Effector memory CD8-positive, alpha-beta T cell (primary cell): Measurements from ENCODE around the gene IWS1.

Experiments
- ATAC-seq: fragments of 150-1000 bp; cut with Tn5 transposase; replicated peaks from 2 replicates; pipeline ENCODE4 v1.10.0; 2021; ENCODE audit warnings: mild to moderate bottlenecking, moderate library complexity
- DNase-seq, 3 experiments: peaks; one replicate each; pipeline ENCODE4 v3.0.0; 2021
- H3K27ac Mint-ChIP-seq, 2 donors: one replicate each; pipeline ENCODE4 v1.8.0; 2022; ENCODE audit warnings: mild to moderate bottlenecking in 2 of 2, mixed read lengths in 2 of 2, moderate library complexity in 2 of 2
- H3K27me3 Mint-ChIP-seq, 2 donors: one replicate each; pipeline ENCODE4 v1.8.0; 2022; ENCODE audit warnings: mixed read lengths in 2 of 2
- H3K36me3 Mint-ChIP-seq: one replicate; pipeline ENCODE4 v1.8.0; 2022; ENCODE audit warnings: mild to moderate bottlenecking, moderate library complexity, mixed read lengths; ENCODE audit not compliant: insufficient read depth
- H3K4me1 Mint-ChIP-seq, 2 donors: one replicate each; pipeline ENCODE4 v1.8.0; 2022; ENCODE audit warnings: low read depth in 2 of 2, mixed read lengths in 2 of 2
- H3K4me3 Mint-ChIP-seq, 2 donors: one replicate each; pipeline ENCODE4 v1.8.0; 2022; ENCODE audit warnings: mild to moderate bottlenecking in 2 of 2, mixed read lengths in 2 of 2, moderate library complexity in 2 of 2
- H3K9me3 Mint-ChIP-seq, 2 donors: one replicate each; pipeline ENCODE4 v1.8.0; 2022; ENCODE audit warnings: mixed read lengths in 2 of 2

Gene IWS1

DNA sequence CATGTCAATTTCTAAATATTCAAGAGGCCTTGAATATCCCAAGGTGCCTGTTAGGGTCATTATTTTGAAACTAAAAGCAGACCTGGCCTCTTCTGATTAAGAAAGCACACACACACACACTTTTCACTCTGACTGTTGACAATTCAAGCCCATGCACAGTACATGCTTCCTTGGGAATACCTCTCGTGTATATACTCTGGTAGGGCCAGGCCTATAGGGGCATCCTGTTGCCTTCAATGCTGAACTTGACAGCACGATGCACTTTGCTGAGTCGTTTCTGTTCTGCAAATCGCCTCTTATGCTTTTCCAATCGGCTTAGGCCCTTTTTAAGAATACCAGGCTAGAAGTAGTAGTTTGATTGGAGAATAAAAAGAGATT is 40.6 kb downstream of the IWS1 start:
- no peak for DNase-seq
- H3K27ac Mint-ChIP-seq: peak overlapping the region; percentile 69 to 82
- peaks cover 12 to 18% of the 10 kb centered on the region in 2 donors for H3K4me1 Mint-ChIP-seq
- H3K36me3 Mint-ChIP-seq: peaks cover 62% of the 10 kb centered on the region
- H3K27me3 Mint-ChIP-seq: no peaks in the 10 kb centered on the region
- peak overlapping the region; percentile 16 to 58 for H3K4me3 Mint-ChIP-seq
- ATAC-seq: peak; percentile 56
- no peaks in the 10 kb centered on the region for H3K9me3 Mint-ChIP-seq

DNA sequence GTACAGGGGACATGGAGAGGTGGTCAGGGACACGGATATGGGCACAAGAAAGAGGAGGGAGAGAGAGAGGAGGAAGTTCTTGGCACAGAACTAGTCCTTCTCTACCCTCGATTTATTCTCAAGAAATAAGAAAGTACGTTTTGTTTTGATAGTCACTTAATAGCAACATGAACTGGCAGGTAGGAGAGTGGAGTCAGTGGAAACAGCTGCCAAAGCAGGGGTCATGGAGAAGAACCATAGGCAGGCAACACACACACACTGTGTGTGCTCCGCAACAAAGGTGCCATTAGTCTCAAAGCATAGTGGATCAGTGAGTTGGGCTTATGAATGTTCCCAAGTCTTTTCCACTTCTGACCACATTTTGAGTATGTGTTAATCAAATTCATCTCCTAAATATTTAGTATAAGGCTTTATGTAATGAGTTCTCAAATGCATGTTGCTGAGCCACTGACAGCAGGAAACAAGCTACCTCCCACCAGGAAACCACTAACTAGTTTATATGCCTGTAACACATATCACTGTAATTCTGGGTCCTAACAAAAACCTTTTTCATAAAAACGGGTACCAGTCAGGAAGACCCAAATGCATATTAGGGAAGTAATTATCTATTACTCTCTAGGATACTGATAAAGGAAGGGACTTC is 41.1 kb downstream of the IWS1 start:
- peak overlapping the region; percentile 15 to 58 for H3K4me3 Mint-ChIP-seq
- ATAC-seq (peak; percentile 76), DNase-seq (no peak)
- H3K9me3 Mint-ChIP-seq: no peaks in the 10 kb centered on the region
- peak overlapping the region; percentile 69 to 82 for H3K27ac Mint-ChIP-seq
- peaks cover 65% of the 10 kb centered on the region for H3K36me3 Mint-ChIP-seq
- H3K4me1 Mint-ChIP-seq: peaks cover 12 to 18% of the 10 kb centered on the region in 2 donors
- no peaks in the 10 kb centered on the region for H3K27me3 Mint-ChIP-seq

DNA sequence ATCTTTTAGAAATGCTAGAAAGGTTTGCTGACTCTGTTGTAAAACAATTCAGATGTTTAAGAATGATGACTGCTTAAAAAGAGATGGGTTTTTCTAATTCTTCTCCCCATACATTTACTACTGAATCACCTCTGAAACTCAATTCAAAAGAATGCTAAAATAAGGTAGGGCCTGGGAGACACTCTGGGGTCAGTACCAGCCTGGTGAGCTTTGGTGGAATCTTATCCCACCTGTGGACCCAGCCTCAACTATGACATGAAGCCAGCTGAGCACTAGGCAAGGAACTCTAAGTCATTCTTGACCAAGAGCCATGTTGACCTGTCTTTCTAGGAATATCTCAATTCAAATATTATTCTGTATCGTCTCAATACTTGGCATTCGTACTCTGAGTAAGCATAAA is 44.3 kb downstream of the IWS1 start:
- peak overlapping the region in 1 of 2 donors; percentile 33 for H3K27ac Mint-ChIP-seq
- ATAC-seq: no peak
- peaks cover 49% of the 10 kb centered on the region for H3K36me3 Mint-ChIP-seq

DNA sequence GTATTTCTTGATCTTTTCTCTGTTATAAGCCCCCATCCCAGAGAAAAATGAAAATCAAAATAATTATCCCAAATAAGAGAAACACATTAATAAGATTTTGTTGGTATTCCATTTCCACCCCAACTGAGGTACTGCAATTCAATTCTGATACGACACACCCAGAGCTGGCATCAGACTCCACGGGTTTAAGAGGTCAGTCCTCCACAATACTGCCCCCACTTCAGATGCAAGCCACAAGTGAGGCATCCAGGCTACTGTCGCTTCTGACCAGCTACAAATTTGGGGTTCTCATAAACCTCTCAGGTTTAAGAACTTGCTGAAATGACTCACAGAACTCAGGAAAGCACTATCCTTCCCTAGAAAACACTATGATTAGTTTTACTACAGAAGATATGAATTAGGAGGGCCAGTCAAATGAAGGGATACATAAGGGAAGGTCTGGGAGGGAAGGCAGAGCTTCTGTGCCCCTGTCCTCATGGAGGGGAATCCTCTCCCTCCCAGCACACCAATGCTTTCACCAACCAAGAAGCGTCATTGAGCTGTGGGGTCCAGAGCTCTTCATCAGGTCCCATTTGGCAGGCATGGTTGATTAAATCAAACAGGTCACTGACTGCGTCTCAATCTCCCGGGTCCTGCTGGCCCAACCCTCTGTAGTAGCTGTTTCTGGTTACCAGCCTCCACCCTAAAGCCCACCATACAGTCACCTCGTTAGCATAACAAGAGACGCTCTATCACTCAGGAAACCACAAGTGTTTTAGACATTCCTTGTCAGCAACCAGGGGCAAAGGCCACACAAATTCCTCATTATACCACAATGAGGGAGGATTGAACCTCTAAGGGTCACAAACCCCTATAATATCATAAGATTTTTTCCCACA is 46.2 kb downstream of the IWS1 start:
- Mint-ChIP-seq H3K27ac (no peak overlapping the region), H3K4me3 (no peak overlapping the region), H3K4me1 (peaks cover 3 to 4% of the 10 kb centered on the region in 2 donors), H3K9me3 (peaks cover 2 to 6% of the 10 kb centered on the region in 2 donors), H3K27me3 (no peaks in the 10 kb centered on the region), H3K36me3 (peaks cover 40% of the 10 kb centered on the region)
- DNase-seq (no peak), ATAC-seq (no peak)

More for the DNA sequence above, 44.3 kb downstream of the IWS1 start:
- H3K4me1 Mint-ChIP-seq: peaks cover 9 to 16% of the 10 kb centered on the region in 2 donors
- DNase-seq: no peak
- no peaks in the 10 kb centered on the region for H3K9me3 Mint-ChIP-seq
- H3K4me3 Mint-ChIP-seq: no peak overlapping the region
- H3K27me3 Mint-ChIP-seq: no peaks in the 10 kb centered on the region

DNA sequence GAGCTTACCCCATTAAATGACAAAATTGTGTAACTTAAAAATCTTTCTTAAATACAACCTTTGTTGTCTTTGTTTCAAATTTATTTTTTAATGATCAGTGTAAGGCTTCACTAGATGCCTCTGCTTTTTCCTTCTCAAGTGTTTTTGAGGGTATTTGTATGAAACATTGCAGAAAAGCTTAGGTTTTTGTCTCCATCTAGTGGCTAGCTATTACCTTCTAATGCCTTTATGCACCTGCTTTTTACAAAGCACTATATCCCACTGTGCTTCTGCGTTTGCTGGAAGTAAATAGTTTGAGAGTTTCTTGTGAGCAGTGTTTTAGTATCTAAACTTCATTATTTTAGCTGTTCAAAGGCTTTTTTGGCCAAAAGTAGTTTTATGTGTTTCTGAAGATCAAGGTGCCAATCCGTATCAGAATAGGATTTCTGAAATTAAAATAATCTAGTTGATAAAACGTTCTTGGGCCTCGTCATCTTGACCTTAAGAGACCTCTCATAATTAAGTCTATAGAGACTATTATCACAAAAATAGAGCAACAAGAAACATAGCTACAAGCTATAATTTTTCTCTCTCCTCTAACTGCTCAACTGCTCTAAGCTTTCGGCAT is 47.0 kb downstream of the IWS1 start:
- Mint-ChIP-seq H3K4me3 (no peak overlapping the region), H3K27me3 (no peaks in the 10 kb centered on the region), H3K9me3 (peaks cover 2 to 6% of the 10 kb centered on the region in 2 donors), H3K4me1 (no peaks in the 10 kb centered on the region), H3K27ac (no peak overlapping the region), H3K36me3 (peaks cover 33% of the 10 kb centered on the region)
- ATAC-seq (peak; percentile 54), DNase-seq (no peak)

DNA sequence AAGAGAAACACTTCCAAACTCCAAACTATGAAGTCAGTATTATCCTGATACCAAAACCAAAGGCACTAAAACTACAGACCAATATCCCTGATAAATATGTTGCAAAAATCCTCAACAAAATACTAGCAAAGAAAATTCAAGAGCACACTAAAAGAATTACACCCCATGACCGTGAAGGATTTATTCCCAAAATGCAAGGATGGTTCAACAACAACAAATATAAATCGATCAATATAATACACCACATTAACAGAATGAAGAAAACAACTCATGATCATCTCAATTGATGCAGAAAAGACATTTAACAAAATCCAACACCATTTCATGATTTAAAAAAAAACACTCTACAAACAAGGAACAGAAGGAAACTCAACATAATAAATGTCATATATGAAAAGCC is 50.5 kb downstream of the IWS1 start:
- no peak for ATAC-seq
- H3K4me1 Mint-ChIP-seq: no peaks in the 10 kb centered on the region
- no peak overlapping the region for H3K4me3 Mint-ChIP-seq
- no peaks in the 10 kb centered on the region for H3K27me3 Mint-ChIP-seq
- peaks cover 2 to 6% of the 10 kb centered on the region in 2 donors for H3K9me3 Mint-ChIP-seq
- H3K36me3 Mint-ChIP-seq: peaks cover 11% of the 10 kb centered on the region
- no peak for DNase-seq
- no peak overlapping the region for H3K27ac Mint-ChIP-seq

DNA sequence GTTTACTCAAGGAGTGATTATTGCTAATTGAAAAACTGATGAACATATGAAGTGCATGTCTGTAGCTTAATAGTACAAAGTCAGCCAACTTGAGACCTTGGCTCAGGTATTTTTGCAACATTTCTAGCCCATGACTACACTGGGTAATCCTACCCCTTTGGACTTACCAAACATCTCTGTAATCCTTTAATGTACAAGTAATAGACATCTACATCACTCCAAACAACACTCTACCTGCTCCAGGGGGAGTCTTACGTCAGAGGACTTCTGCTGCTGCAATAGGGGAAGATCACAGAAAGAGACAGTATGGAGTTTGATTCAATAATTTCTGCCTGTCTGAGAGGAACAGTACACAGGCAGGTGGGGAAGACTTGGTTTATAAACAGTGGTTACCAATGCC is 54.0 kb downstream of the IWS1 start:
- H3K27ac Mint-ChIP-seq: no peak overlapping the region
- no peak for DNase-seq
- ATAC-seq: no peak
- no peaks in the 10 kb centered on the region for H3K4me1 Mint-ChIP-seq
- H3K9me3 Mint-ChIP-seq: peaks cover 2 to 6% of the 10 kb centered on the region in 2 donors
- no peak overlapping the region for H3K4me3 Mint-ChIP-seq
- H3K36me3 Mint-ChIP-seq: peaks cover 10% of the 10 kb centered on the region
- H3K27me3 Mint-ChIP-seq: no peaks in the 10 kb centered on the region

DNA sequence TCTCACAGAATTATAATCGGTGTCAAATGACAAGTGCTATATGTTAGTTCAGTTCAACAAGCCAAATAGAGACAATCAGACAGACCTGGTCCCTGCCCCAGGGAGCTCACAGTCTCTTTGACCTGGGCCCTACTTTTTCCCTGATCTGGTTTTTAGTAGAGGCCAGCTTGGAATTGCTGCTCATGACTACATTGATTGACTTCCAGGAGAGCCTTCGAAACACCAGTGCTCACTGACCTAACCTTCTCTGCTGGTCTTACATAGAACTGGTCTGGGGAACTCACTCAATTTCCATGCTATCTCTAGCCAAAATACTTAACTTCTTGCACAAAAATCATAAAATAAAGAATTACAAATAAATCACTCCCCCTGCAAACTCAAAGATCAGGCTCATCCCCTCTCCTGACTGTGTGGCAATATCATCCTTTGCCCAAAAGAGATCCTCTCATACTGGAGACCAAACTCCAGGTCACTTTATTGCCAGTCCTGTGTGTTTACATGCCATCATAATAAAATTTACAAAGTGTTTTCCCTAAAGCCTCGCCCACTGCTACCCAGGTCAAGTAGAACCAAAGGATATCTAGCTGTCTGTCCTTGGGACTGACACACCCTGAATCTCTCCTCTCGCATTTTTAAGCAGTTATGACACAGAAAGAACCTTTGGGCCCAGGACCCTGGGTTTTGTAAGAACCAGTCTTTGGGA is 54.9 kb downstream of the IWS1 start:
- no peak for ATAC-seq
- no peaks in the 10 kb centered on the region for H3K27me3 Mint-ChIP-seq
- H3K4me1 Mint-ChIP-seq: no peaks in the 10 kb centered on the region
- peaks cover 11% of the 10 kb centered on the region for H3K36me3 Mint-ChIP-seq
- H3K9me3 Mint-ChIP-seq: peaks cover 2 to 6% of the 10 kb centered on the region in 2 donors
- H3K27ac Mint-ChIP-seq: no peak overlapping the region
- no peak for DNase-seq
- no peak overlapping the region for H3K4me3 Mint-ChIP-seq

DNA sequence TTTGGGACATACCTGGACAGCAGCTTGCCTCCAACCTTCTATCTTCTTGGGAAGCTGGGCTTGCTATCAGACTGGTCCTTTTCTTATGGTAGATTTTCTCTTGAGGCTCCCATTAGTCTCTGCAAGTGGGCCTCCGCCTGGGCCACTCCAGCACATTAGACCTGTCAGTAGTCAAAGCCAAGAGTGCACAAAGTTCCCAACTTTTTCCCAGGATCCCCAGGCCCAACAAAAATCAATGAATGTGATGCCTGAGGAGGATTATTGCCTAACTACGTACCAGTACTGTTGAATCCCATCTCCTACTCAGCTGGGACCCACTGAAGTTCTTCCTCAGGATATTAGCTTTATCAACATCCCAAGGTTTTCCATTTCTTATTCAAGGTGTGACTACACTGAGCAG is 56.3 kb downstream of the IWS1 start:
- H3K4me1 Mint-ChIP-seq: peaks cover 0 to 2% of the 10 kb centered on the region in 2 donors
- no peaks in the 10 kb centered on the region for H3K9me3 Mint-ChIP-seq
- H3K27me3 Mint-ChIP-seq: no peaks in the 10 kb centered on the region
- DNase-seq: no peak
- peaks cover 11% of the 10 kb centered on the region for H3K36me3 Mint-ChIP-seq
- no peak for ATAC-seq
- no peak overlapping the region for H3K27ac Mint-ChIP-seq
- H3K4me3 Mint-ChIP-seq: no peak overlapping the region

DNA sequence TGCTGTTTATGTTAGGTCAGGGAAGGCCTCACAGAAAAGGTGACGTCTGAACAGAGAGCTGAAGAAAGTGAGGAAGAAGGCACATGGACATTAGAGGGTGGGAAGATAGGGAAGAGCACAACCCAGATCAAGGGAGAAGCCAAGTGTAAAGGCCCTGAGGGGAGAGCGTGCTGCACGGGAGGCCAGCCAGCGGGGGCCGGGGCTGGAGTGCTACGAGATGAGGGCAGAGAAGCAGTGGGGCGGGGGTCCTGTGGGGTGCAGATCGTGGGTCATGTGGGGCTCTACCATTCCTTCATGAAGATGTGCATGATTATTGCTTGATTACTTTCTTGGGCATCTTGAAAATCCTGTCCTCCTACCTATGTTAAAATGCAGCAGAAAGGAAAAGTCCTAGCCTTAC is 57.2 kb downstream of the IWS1 start:
- ATAC-seq (no peak), DNase-seq (no peak)
- peaks cover 0 to 2% of the 10 kb centered on the region in 2 donors for H3K4me1 Mint-ChIP-seq
- H3K27me3 Mint-ChIP-seq: no peaks in the 10 kb centered on the region
- H3K27ac Mint-ChIP-seq: no peak overlapping the region
- H3K4me3 Mint-ChIP-seq: no peak overlapping the region
- H3K9me3 Mint-ChIP-seq: no peaks in the 10 kb centered on the region
- peaks cover 11% of the 10 kb centered on the region for H3K36me3 Mint-ChIP-seq

DNA sequence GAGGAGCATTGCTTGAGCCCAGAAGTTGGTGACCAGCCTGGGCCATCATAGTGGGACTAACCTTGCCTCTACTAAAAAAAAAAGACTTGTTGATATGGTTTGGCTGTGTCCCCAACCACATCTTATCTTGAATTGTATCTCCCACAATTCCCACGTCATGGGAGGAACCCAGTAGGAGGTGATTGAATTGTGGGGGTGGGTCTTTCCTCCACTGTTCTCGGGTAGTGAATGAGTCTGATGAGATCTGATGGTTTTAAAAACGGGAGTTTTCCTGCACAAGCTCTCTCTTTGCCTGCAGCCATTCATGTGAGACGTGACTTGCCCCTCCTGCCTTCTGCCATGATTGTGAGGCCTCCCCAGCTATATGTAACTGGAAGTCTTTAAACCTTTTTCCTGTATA is 61.0 kb downstream of the IWS1 start:
- Mint-ChIP-seq H3K27ac (no peak overlapping the region), H3K4me3 (no peak overlapping the region), H3K27me3 (no peaks in the 10 kb centered on the region), H3K36me3 (peaks cover 16% of the 10 kb centered on the region), H3K4me1 (peaks cover 0 to 2% of the 10 kb centered on the region in 2 donors), H3K9me3 (no peaks in the 10 kb centered on the region)
- no peak for DNase-seq
- ATAC-seq: no peak

DNA sequence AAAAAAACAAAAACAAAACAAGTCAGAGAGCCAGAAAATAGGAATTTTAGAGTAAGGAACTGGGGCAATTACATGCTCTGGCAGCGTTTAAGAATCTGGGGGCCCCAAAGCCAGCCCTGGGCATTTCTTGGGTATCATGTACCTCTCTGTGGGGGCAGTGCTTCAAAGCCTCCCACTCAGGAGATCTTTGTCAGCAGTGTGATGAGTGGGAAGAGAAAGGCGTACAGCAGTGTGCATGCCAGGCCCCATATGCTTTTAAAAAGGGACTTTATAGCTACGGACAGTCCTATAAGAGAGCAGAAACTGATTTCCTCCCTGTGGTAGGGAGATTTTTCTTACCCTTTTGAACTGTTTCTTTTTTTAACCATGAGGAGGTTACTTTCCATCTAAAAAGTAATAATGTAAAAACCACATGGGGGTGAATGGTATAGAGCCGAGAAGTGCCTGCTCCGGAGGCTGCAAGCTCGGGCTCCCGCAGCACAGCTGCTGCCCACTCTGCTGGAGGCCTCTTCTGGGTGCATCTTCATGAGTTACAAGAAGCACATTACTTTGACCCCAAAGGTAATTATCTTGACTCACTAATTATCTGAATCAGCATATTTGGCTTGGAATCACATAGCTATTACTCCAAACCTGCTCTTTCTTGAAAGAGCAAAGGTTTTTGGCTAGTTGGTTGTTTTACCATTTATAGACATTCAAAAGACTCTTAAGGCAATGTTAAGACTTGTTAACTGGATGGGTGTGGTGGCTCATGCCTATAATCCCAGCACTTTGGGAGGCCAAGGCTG is 61.6 kb downstream of the IWS1 start:
- peaks cover 0 to 2% of the 10 kb centered on the region in 2 donors for H3K4me1 Mint-ChIP-seq
- no peak overlapping the region for H3K4me3 Mint-ChIP-seq
- no peak overlapping the region for H3K27ac Mint-ChIP-seq
- no peaks in the 10 kb centered on the region for H3K9me3 Mint-ChIP-seq
- no peak for DNase-seq
- no peak for ATAC-seq
- peaks cover 12% of the 10 kb centered on the region for H3K36me3 Mint-ChIP-seq
- H3K27me3 Mint-ChIP-seq: no peaks in the 10 kb centered on the region
